NCI-H69 (cell line): Measurements from ENCODE around the gene RREB1.
A peak's percentile ranks its signal among the peaks of the same experiment; 100 is the strongest.

ENCODE experiments used
- DNase-seq: peaks from one replicate; lab custom pipeline; 2025; lab: John Stamatoyannopoulos, UW

The RREB1 gene

DNA sequence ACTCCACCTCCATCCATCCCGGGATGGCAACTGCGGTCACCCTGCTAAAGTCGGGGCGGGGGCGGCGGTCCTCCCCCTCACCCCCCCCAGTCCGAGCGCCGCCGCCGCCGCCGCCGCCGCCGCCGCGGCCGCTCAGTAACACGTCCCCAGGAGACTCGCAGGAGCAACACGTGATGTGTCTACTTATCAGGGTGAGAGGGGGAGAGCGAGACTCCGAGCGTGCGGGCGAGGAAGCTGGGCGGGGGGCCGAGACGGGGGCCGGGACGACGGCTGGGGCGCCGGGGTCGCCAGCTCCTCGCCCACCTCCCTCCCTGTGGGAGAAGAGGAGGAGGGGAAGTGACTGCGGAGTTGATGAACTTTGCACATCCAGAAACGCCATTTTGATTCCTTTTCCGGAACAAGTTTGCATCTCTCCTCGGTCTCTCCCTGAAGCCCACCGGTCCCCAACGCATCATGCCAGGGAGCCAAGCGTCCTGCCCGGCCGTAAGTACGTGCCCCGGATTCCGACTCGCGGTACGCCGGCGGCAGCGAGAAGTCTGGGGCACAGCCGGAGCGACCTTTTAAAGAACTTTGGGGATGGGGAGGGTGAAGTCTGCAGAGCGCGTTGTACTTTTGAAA lies at the start of gene RREB1:
TSS of gene RREB1 (plus strand) at position 384 of the 618 bp plus-strand sequence. CDS start 73,951 bp downstream, outside the sequence.
- DNase-seq: peak; percentile 88

- DNase-seq: peak; percentile 29
Measured at GRCh38 chr6:7058250-7058923, 49.4 kb upstream of the RREB1 start.

GRCh38 chr6:7060769-7061516 lies 46.8 kb upstream of the RREB1 start:
- DNase-seq: no peak

DNA sequence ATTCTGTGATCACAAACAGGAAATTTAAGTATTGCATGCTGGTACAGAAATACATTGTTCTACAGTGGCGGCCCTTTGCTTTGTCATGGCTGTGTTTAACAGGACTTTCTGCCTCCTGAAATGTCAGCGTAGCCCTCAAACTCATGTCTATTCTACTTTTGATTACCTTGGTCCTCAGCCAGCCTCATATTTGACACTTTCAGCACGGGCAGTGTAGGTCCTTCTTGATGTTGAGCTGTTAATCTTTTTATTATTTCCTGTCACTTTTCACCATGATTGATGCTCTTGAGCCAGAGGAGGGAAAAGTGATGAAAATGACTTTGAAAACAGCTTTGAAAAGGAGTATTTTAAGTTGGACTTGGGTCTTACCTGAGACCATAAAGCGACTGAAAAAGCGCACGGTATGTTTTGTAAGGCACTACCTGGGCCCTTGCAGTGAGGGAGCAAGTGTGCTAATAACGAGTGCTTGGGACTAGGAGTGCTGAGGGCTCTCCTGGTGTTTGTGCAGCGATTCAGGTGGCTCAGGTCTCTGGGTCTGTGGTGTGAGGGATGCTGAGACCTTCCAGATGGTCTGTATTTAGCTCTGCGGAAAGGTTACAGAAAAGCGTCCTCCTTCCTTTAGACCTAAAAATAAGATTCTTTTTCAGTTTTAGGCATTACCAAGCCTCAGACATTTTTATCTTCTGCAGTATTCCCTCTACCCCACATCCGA lies 45.2 kb upstream of the RREB1 start:
- peak; percentile 36 for DNase-seq

DNA sequence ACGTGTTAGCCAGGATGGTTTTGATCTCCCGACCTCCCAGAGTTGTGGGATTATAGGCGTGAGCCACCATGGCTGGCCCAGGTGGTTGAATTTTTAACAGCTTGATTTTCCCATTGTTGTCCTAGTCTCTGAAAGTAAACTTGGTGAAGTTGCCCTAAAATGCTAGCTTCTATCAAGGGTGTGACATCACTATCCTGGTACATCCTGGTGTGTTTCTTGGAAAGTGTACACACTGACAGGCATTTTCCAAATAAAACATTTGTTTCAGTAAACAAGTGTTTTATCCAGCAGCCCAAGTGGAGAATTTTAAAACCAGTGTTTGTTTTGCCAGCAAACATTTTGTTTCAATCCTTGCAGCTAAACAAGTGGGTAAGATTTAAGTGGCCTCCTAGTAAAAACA lies 40.5 kb upstream of the RREB1 start:
- no peak for DNase-seq

DNA sequence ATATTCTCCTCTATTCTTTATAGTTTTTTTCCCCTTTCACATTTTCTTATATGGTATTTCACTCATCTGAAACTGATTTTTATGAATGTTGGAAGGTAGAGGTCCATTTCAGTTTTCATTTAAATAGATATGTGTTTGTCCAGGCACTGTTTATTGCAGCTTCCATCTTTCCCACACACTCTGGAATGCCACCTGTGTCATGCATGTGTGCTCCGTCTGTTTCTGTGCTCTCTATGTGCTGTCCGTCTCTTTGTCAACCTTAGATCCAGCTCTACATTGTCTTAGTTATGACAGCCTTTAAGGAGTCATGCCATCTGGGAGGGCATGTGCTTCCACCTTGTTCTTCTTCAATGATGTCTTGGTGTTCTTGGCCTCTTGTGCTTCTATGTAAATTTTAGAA lies 36.4 kb upstream of the RREB1 start:
- no peak for DNase-seq

GRCh38 chr6:7073082-7073820 lies 34.5 kb upstream of the RREB1 start:
- DNase-seq: no peak

GRCh38 chr6:7073821-7074525 lies 33.8 kb upstream of the RREB1 start:
- no peak for DNase-seq

GRCh38 chr6:7074870-7075269 lies 32.9 kb upstream of the RREB1 start:
- DNase-seq: no peak

- DNase-seq: no peak
Measured at GRCh38 chr6:7075341-7076000, 32.3 kb upstream of the RREB1 start.

- DNase-seq: no peak
Measured at GRCh38 chr6:7077856-7078255, 29.9 kb upstream of the RREB1 start.

- DNase-seq: no peak
Measured at GRCh38 chr6:7078856-7079255, 28.9 kb upstream of the RREB1 start.

GRCh38 chr6:7080311-7080710 lies 27.4 kb upstream of the RREB1 start:
- no peak for DNase-seq

GRCh38 chr6:7085911-7086310 lies 21.9 kb upstream of the RREB1 start:
- peak; percentile 71 for DNase-seq

- DNase-seq: no peak
Measured at GRCh38 chr6:7086488-7086887, 21.3 kb upstream of the RREB1 start.

DNA sequence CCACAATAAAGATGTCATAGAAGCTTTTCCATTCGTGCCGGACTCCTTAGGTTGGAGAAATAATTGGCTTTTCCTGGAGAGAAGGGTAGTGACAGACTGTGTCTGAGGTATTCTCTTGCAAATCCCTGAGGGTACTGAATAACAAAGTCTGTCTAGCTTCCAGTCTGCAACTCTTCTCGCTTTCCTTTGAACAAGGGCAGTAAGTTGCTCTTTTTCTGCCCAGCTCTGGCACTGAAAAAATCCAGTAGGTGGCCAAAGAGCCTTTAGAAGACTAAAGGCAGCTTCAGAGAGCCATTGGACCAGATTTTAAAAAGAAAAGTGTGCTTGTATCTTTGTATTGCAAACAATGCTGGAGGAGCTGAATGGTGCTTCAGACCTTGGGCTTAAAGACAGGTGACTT lies 20.7 kb upstream of the RREB1 start:
- DNase-seq: peak; percentile 17

DNA sequence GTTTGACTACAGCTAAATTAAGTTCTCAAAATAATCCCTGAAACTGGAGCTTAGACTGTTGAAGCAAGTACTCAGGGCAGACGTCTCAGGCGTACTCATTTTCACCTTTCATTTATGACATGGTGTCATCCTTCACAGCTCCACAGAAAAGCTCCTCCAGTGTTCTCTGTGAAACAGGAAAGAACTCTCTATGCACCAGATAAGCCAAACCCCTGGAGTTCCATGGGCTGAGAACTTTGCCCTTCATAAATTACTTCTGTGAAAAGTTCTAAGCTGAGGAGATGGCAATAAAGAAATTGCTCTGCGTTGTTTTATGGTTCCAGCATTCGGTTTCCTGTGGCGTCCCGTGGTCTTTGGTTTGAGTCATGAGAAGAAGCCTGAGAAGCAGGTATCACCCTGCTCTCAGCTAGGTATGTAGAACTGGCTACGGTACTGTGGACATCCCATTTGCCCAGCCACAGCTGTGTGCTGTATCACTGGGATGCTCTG lies 20.2 kb upstream of the RREB1 start:
- no peak for DNase-seq

- DNase-seq: no peak
Measured at GRCh38 chr6:7088076-7088742, 19.6 kb upstream of the RREB1 start.

- no peak for DNase-seq
Measured at GRCh38 chr6:7098993-7099392, 8.8 kb upstream of the RREB1 start.
